Calu3 (cell line): ENCODE data around the gene ZKSCAN1. TPM values are rescaled to one million over a fixed set of nuclear protein-coding genes. Genes with fewer than 3 reads are reported as not detected.

Experiments
- BruUV-seq: library from RNA; stranded (reverse); fragments of 400-500 nt; replicated peaks from 2 replicates; lab custom pipeline; 2021; lab: Mats Ljungman, UMichigan
- CTCF ChIA-PET: fragments of 300-600 bp; sonication (Branson Sonifier 250); formaldehyde crosslinking; loops from one replicate; lab custom pipeline; 2022; ENCODE audit warnings: antibody characterized with exemption; lab: Charles Lee
- DNase-seq: peaks from one replicate; pipeline ENCODE4 v3.0.0; 2022
- H3K27ac Mint-ChIP-seq: one replicate; pipeline ENCODE4 v1.8.0; 2022; ENCODE audit warnings: mixed read lengths; ENCODE audit not compliant: unreplicated experiment
- H3K27me3 Mint-ChIP-seq: one replicate; pipeline ENCODE4 v1.8.0; 2022; ENCODE audit warnings: mixed read lengths; ENCODE audit not compliant: unreplicated experiment
- H3K36me3 Mint-ChIP-seq: one replicate; pipeline ENCODE4 v1.8.0; 2022; ENCODE audit warnings: mild to moderate bottlenecking, moderate library complexity, mixed read lengths; ENCODE audit not compliant: insufficient read depth, unreplicated experiment
- H3K4me1 Mint-ChIP-seq: one replicate; pipeline ENCODE4 v1.8.0; 2022; ENCODE audit warnings: mild to moderate bottlenecking, low read depth, mixed read lengths; ENCODE audit not compliant: unreplicated experiment
- H3K4me3 Mint-ChIP-seq: one replicate; pipeline ENCODE4 v1.8.0; 2022; ENCODE audit warnings: mild to moderate bottlenecking, low read depth, moderate library complexity, mixed read lengths; ENCODE audit not compliant: unreplicated experiment
- H3K9me3 Mint-ChIP-seq: one replicate; pipeline ENCODE4 v1.8.0; 2022; ENCODE audit warnings: low read depth, mixed read lengths; ENCODE audit not compliant: unreplicated experiment
- CTCF ChIP-seq: fragments of 200-600 bp; IDR thresholded peaks from one replicate; pipeline ENCODE4 v1.8.0; 2022; ENCODE audit warnings: antibody characterized with exemption; ENCODE audit not compliant: unreplicated experiment
- intact Hi-C: fragments of 100-400 bp; cut with micrococcal nuclease; formaldehyde crosslinking; loops from one replicate; pipeline ENCODE4 v1.10.0; 2022; ENCODE audit not compliant: unreplicated experiment
- total RNA-seq: library from RNA; stranded (reverse); gene quantifications from 2 replicates; pipeline ENCODE4 v1.2.3, GENCODE V29; 2022

ZKSCAN1 gene
- total RNA-seq, 1 experiment from 2014 or later = 56.6 TPM

GRCh38 chr7:100071018-100071723 is 55.8 kb downstream of the ZKSCAN1 start:
- CTCF ChIA-PET = interaction anchor here (0.6 kb wide), 1 partner anchor 81 kb away, joined by 3 read pairs; no protein-coding TSS in a partner anchor
- H3K27me3 Mint-ChIP-seq = no peaks in the 10 kb centered on the region
- H3K4me3 Mint-ChIP-seq = no peak overlapping the region
- TF ChIP-seq CTCF = no peak
- H3K27ac Mint-ChIP-seq = peak overlapping the region; percentile 7
- H3K4me1 Mint-ChIP-seq = no peaks in the 10 kb centered on the region
- no peak for DNase-seq
- BruUV-seq = TSS peak; percentile 7
- intact Hi-C loops = no loop called here
- peaks cover 68% of the 10 kb centered on the region for H3K36me3 Mint-ChIP-seq
- peaks cover 11% of the 10 kb centered on the region for H3K9me3 Mint-ChIP-seq

GRCh38 chr7:100072462-100072861 is 57.1 kb downstream of the ZKSCAN1 start:
- Mint-ChIP-seq H3K4me3 (no peak overlapping the region), H3K36me3 (peaks cover 80% of the 10 kb centered on the region), H3K27me3 (no peaks in the 10 kb centered on the region), H3K4me1 (no peaks in the 10 kb centered on the region), H3K27ac (no peak overlapping the region), H3K9me3 (peaks cover 11% of the 10 kb centered on the region)
- intact Hi-C loops = no loop called here
- no peak for DNase-seq
- no TSS peak for BruUV-seq
- CTCF ChIA-PET = no interaction called here
- no peak for TF ChIP-seq CTCF

GRCh38 chr7:100074841-100075240 is 59.4 kb downstream of the ZKSCAN1 start:
- CTCF ChIA-PET = no interaction called here
- H3K4me3 Mint-ChIP-seq = no peak overlapping the region
- peaks cover 91% of the 10 kb centered on the region for H3K36me3 Mint-ChIP-seq
- H3K4me1 Mint-ChIP-seq = no peaks in the 10 kb centered on the region
- no TSS peak for BruUV-seq
- no peaks in the 10 kb centered on the region for H3K27me3 Mint-ChIP-seq
- TF ChIP-seq CTCF = no peak
- no peak overlapping the region for H3K27ac Mint-ChIP-seq
- DNase-seq = no peak
- intact Hi-C loops = no loop called here
- H3K9me3 Mint-ChIP-seq = peaks cover 11% of the 10 kb centered on the region

GRCh38 chr7:100075418-100075817 is 60.0 kb downstream of the ZKSCAN1 start:
- Mint-ChIP-seq H3K27ac (no peak overlapping the region), H3K4me1 (no peaks in the 10 kb centered on the region), H3K36me3 (peaks cover 90% of the 10 kb centered on the region), H3K27me3 (no peaks in the 10 kb centered on the region), H3K9me3 (peaks cover 11% of the 10 kb centered on the region), H3K4me3 (no peak overlapping the region)
- intact Hi-C loops = no loop called here
- DNase-seq = no peak
- no TSS peak for BruUV-seq
- TF ChIP-seq CTCF = no peak
- CTCF ChIA-PET = no interaction called here
